K562 (cell line): ENCODE results near the gene CAMK1D. TPM values are rescaled to one million over a fixed set of nuclear protein-coding genes. Genes with fewer than 3 reads are reported as not detected.

ENCODE experiments used
- ATAC-seq: fragments of 200-7000 bp; cut with Tn5 transposase; 3 replicates; pipeline ENCODE4 v1.9.1; 2020; ENCODE audit warnings: moderate library complexity
- BruUV-seq: library from RNA; stranded (reverse); fragments of 400-500 nt; replicated peaks from 2 replicates; lab custom pipeline; 2021; lab: Mats Ljungman, UMichigan
- CTCF ChIA-PET: fragments of 300-600 bp; formaldehyde crosslinking; extraction: SDS; loops from one replicate; lab custom pipeline; 2021; ENCODE audit warnings: low intra/inter-chr PET ratio; lab: Yijun Ruan, JAX
- POLR2A ChIA-PET: fragments of 300-600, 350-650 bp; sonication (Branson Sonifier 250); formaldehyde crosslinking; extraction: SDS; loops from one replicate; lab custom pipeline; 2021; ENCODE audit warnings: antibody characterized with exemption, inconsistent platforms; lab: Yijun Ruan, JAX
- DNase-seq, 4 experiments: peaks; one replicate each; pipeline versions ENCODE4 v3.0.0 to v3.0.0-alpha.2; 2011 to 2018; ENCODE audit warnings: low spot score in 3 of 4, mixed read lengths in 3 of 4; ENCODE audit errors: extremely low read depth in 1 of 4
- FAIRE-seq: peaks from 2 replicates; lab custom pipeline; 2011; peaks lifted over from hg19 to GRCh38; lab: Jason Lieb, UNC
- H2AFZ ChIP-seq: 2 replicates; pipeline ENCODE4 v1.6.0; 2011; ENCODE audit warnings: low read depth, low read length, control low read depth, inconsistent platforms
- H3K27ac ChIP-seq: fragments of 200-600 bp; 3 replicates; pipeline ENCODE4 v1.8.0; 2011; ENCODE audit warnings: low read depth, mild to moderate bottlenecking, control low read depth, inconsistent platforms, low read length, moderate library complexity, mixed read lengths; ENCODE audit errors: extremely low read depth
- H3K27me3 ChIP-seq, 2 experiments: fragments of 300-600 bp in 1 of 2; 2 replicates in 1 of 2; 3 replicates in 1 of 2; pipeline versions ENCODE4 v1.6.0 to v1.8.0; 2011; ENCODE audit warnings: inconsistent platforms in 2 of 2, low read length in 2 of 2, mild to moderate bottlenecking in 1 of 2, mixed read lengths in 1 of 2, moderate library complexity in 1 of 2; ENCODE audit not compliant: control insufficient read depth in 2 of 2, insufficient read depth in 2 of 2
- H3K36me3 ChIP-seq: fragments of 300-600 bp; 3 replicates; pipeline ENCODE4 v1.8.0; 2011; ENCODE audit warnings: mild to moderate bottlenecking, low read length, inconsistent platforms; ENCODE audit not compliant: control insufficient read depth, insufficient read depth
- H3K4me1 ChIP-seq, 2 experiments: fragments of 200-600 bp in 1 of 2; replicated peaks in 1 of 2; 2 replicates in 1 of 2; 3 replicates in 1 of 2; pipeline versions ENCODE4 v1.5.1 to v1.8.0; 2011; ENCODE audit warnings: inconsistent platforms in 2 of 2, low read length in 2 of 2, mild to moderate bottlenecking in 1 of 2, mixed read lengths in 1 of 2, moderate library complexity in 1 of 2; ENCODE audit not compliant: control insufficient read depth in 2 of 2, insufficient read depth in 2 of 2
- H3K4me2 ChIP-seq: 2 replicates; pipeline ENCODE4 v1.6.1; 2011; ENCODE audit warnings: low read length, control low read depth, inconsistent platforms, mixed read lengths; ENCODE audit not compliant: insufficient read depth
- H3K4me3 ChIP-seq: fragments of 200-600 bp; sonication (generic), shearing (Covaris generic); 2 replicates; pipeline ENCODE4 v1.5.1; 2016; ENCODE audit warnings: control low read depth, inconsistent platforms
- H3K79me2 ChIP-seq: fragments of 200-600 bp; 3 replicates; pipeline ENCODE4 v1.8.0; 2011; ENCODE audit warnings: low read length, inconsistent platforms; ENCODE audit not compliant: control insufficient read depth, insufficient read depth
- H3K9ac ChIP-seq, 2 experiments: 2 replicates each; pipeline versions ENCODE4 v1.6.0 to v1.6.1; 2011; ENCODE audit warnings: low read depth in 2 of 2, low read length in 2 of 2, control low read depth in 1 of 2, inconsistent platforms in 1 of 2, mild to moderate bottlenecking in 1 of 2, mixed read lengths in 1 of 2; ENCODE audit not compliant: insufficient read depth in 1 of 2
- H3K9me1 ChIP-seq: one replicate; pipeline ENCODE4 v1.6.0; 2011; ENCODE audit warnings: inconsistent platforms, mild to moderate bottlenecking, low read length, moderate library complexity; ENCODE audit not compliant: control insufficient read depth, insufficient read depth
- H3K9me3 ChIP-seq: replicated peaks from 2 replicates; pipeline ENCODE4 v1.5.1; 2011; ENCODE audit warnings: low read depth, low read length, inconsistent platforms; ENCODE audit not compliant: control insufficient read depth, insufficient read depth
- H4K20me1 ChIP-seq: replicated peaks from 2 replicates; pipeline ENCODE4 v1.6.1; 2011; ENCODE audit warnings: low read length, inconsistent platforms, mixed read lengths; ENCODE audit not compliant: control insufficient read depth, insufficient read depth
- ATF1 ChIP-seq, 2 experiments: fragments of 450-650 bp in 1 of 2; IDR thresholded peaks; 2 replicates each; pipeline ENCODE4 v1.6.1; 2016; ENCODE audit warnings: missing compliant biosample characterization in 1 of 2, missing genetic modification characterization in 1 of 2
- CCNT2 ChIP-seq: IDR thresholded peaks from 2 replicates; pipeline ENCODE4 v1.6.1; 2011; ENCODE audit warnings: borderline replicate concordance, low read depth, mild to moderate bottlenecking, moderate library complexity, mixed read lengths, low read length; ENCODE audit not compliant: insufficient read length; ENCODE audit errors: extremely low read depth
- CREB5 ChIP-seq: fragments of 250-450 bp; sonication (Bioruptor Pico); IDR thresholded peaks from 2 replicates; pipeline ENCODE4 v1.5.0; 2020; ENCODE audit warnings: mild to moderate bottlenecking
- DNMT1 ChIP-seq: fragments of 450-650 bp; IDR thresholded peaks from 2 replicates; pipeline ENCODE4 v1.6.1; 2016; ENCODE audit warnings: antibody characterized with exemption, mild to moderate bottlenecking
- MITF ChIP-seq: IDR thresholded peaks from 2 replicates; pipeline ENCODE4 v1.6.1; 2014; ENCODE audit warnings: antibody characterized with exemption
- MTF1 ChIP-seq: fragments of 250-450 bp; sonication (Bioruptor Pico); IDR thresholded peaks from 2 replicates; pipeline ENCODE4 v1.9.0; 2021; ENCODE audit warnings: moderate library complexity, mild to moderate bottlenecking, inconsistent platforms, borderline replicate concordance
- PPARD ChIP-seq: fragments of 250-450 bp; sonication (Bioruptor Pico); IDR thresholded peaks from 2 replicates; pipeline ENCODE4 v1.8.0; 2022; ENCODE audit warnings: inconsistent platforms, mild to moderate bottlenecking, moderate library complexity
- RBM25 ChIP-seq: fragments of 200-400 bp; formaldehyde crosslinking; IDR thresholded peaks from 2 replicates; pipeline ENCODE4 v1.6.1; 2018; ENCODE audit warnings: low read length, low read depth, moderate library complexity; ENCODE audit not compliant: severe bottlenecking
- SRSF3 ChIP-seq: fragments of 200-400 bp; formaldehyde crosslinking; IDR thresholded peaks from 2 replicates; pipeline ENCODE4 v1.6.1; 2016; ENCODE audit warnings: mild to moderate bottlenecking, low read length, moderate library complexity; ENCODE audit not compliant: insufficient read depth
- TAF15 ChIP-seq: fragments of 200-400 bp; formaldehyde crosslinking; IDR thresholded peaks from 2 replicates; pipeline ENCODE4 v1.6.1; 2017; ENCODE audit warnings: mild to moderate bottlenecking, low read depth, low read length, moderate library complexity
- TARDBP ChIP-seq: fragments of 450-650 bp; IDR thresholded peaks from 2 replicates; pipeline ENCODE4 v1.6.1; 2016
- TRIM28 ChIP-seq: fragments of 450-650 bp; IDR thresholded peaks from 2 replicates; pipeline ENCODE4 v1.6.1; 2017
- ZBTB49 ChIP-seq: sonication (generic); formaldehyde crosslinking; IDR thresholded peaks from 2 replicates; pipeline ENCODE4 v1.8.0; 2022; ENCODE audit warnings: missing genetic modification reagents, mild to moderate bottlenecking, borderline replicate concordance
- ZFP36 ChIP-seq: fragments of 150-350 bp; IDR thresholded peaks from 2 replicates; pipeline ENCODE4 v1.6.1; 2018; ENCODE audit warnings: low read length, low read depth; ENCODE audit not compliant: partially characterized antibody
- ZNF143 ChIP-seq: sonication (generic); formaldehyde crosslinking; IDR thresholded peaks from 2 replicates; pipeline ENCODE4 v1.9.0; 2022; ENCODE audit warnings: mild to moderate bottlenecking, missing genetic modification reagents
- ZNF354B ChIP-seq: fragments of 250-450 bp; sonication (Bioruptor Pico); IDR thresholded peaks from 2 replicates; pipeline ENCODE4 v1.4.0; 2020
- WGBS: fragments of 100-300 bp; shearing (Covaris generic); methylation state at CpG from one replicate; pipeline ENCODE4 v1.1.6; 2016; ENCODE audit warnings: low coverage, mixed read lengths; ENCODE audit not compliant: insufficient coverage; ENCODE audit errors: missing lambda C conversion rate; 5-methylcytosine and 5-hydroxymethylcytosine counted together
- in situ Hi-C: fragments of 300-500 bp; cut with MboI; formaldehyde crosslinking; loops from 4 replicates; pipeline ENCODE4 v1.15.0; 2018; ENCODE audit warnings: inconsistent platforms, mixed read lengths
- intact Hi-C: fragments of 100-400 bp; cut with micrococcal nuclease; formaldehyde crosslinking; loops from 2 replicates; pipeline ENCODE4 v1.14.2; 2022
- polyA plus RNA-seq, 8 experiments: library from polyadenylated mRNA; depleted of rRNA in 4 of 8; stranded (reverse) in 5 of 8; unstranded in 3 of 8; fragments of >200 nt; fragmentation: Nextera tagmentation in 2 of 8; fragmentation: Illumina TruSeq in 1 of 8; extraction: Ambion mirVana in 2 of 8; extraction: Trizol in 1 of 8; gene quantifications; 2 replicates each; pipeline versions ENCODE4 v1.2.1 to v1.2.3, GENCODE V29; 2011 to 2014; ENCODE audit warnings: inconsistent platforms in 1 of 8, missing spikeins in 1 of 8
- total RNA-seq, 7 experiments: library from RNA; depleted of rRNA in 6 of 7; stranded (reverse); fragments of >200 nt in 6 of 7; fragmentation: Illumina TruSeq in 2 of 7; extraction: Trizol in 2 of 7; gene quantifications; 2 replicates each; pipeline versions ENCODE4 v1.2.1 to v1.2.3, GENCODE V29; 2011 to 2021; ENCODE audit warnings: low replicate concordance in 1 of 7

Gene CAMK1D
- total and polyA plus RNA-seq, 9 of the 15 experiments (the other 6 are each of a cell fraction or from before 2014, with no cell fraction given) = 0.12 to 0.24 (median 0.20) TPM; not detected in 5

- in situ Hi-C loops (no loop called here), intact Hi-C loops (no loop called here)
- DNase-seq (no peak), FAIRE-seq (no peak), ATAC-seq (no peak)
- Histone ChIP-seq H3K4me3 (no peak overlapping the region), H3K79me2 (no peaks in the 10 kb centered on the region), H4K20me1 (no peaks in the 10 kb centered on the region), H3K9me3 (no peaks in the 10 kb centered on the region), H3K9ac (0 out of 4 replicates have a peak overlapping the region, but pooled peaks of 1 of the 2 experiments have one; percentile 35), H3K36me3 (no peaks in the 10 kb centered on the region), H3K4me1 (no peaks in the 10 kb centered on the region), H3K27ac (no peak overlapping the region), H2AFZ (no peak overlapping the region), H3K4me2 (no peak overlapping the region), H3K27me3 (peaks cover 4 to 25% of the 10 kb centered on the region in 2 experiments; a peak in 3 of 5 replicates), H3K9me1 (no peaks in the 10 kb centered on the region)
- TF ChIP-seq SRSF3 (no peak), ATF1 (CRISPR knock-in tag; IDR thresholded peaks at IDR 0.05) (no peak), ATF1 (tag; IDR thresholded peaks at IDR 0.05) (no peak), MTF1 (CRISPR knock-in tag) (no peak), ZNF354B (CRISPR knock-in tag) (no peak), ZNF143 (CRISPR knock-in tag) (no peak), DNMT1 (no peak), ZBTB49 (no peak), TAF15 (no peak), CREB5 (CRISPR knock-in tag) (no peak), MITF (no peak), RBM25 (peak; percentile 20), PPARD (CRISPR knock-in tag) (no peak), CCNT2 (no peak), TRIM28 (no peak), TARDBP (no peak), ZFP36 (peak; percentile 90)
- POLR2A ChIA-PET = interaction anchor here (0.6 to 0.7 kb wide), 2 partner anchors 8 to 25 kb away, joined by 3 read pairs; no protein-coding TSS in a partner anchor
- WGBS = 3% methylated on average over 11 of the region's 12 CpGs
- no TSS peak for BruUV-seq
- CTCF ChIA-PET = no interaction called here
Observed at GRCh38 chr10:12806228-12807095, 457.1 kb downstream of the CAMK1D start.
